Renal cortical epithelial cell (primary cell): ENCODE data around the gene SMIM22. TPM values are rescaled to one million over a fixed set of nuclear protein-coding genes. Genes with fewer than 3 reads are reported as not detected.

ENCODE experiments used
- DNase-seq: peaks from one replicate; pipeline ENCODE4 v3.0.0-alpha.2; 2011; ENCODE audit warnings: low read depth
- total RNA-seq: library from RNA; depleted of rRNA; stranded (reverse); fragments of >200 nt; gene quantifications from 2 replicates; pipeline ENCODE4 v1.2.3, GENCODE V29; 2014

SMIM22 gene
- 16.7 TPM in 1 of 2 replicates, not detected in the other for total RNA-seq

- DNase-seq = no peak
Observed at GRCh38 chr16:4795181-4795827, at the start of gene SMIM22. SMIM22 (plus strand) TSS chr16:4795369; CDS start chr16:4795735, 366 bp downstream.

DNA sequence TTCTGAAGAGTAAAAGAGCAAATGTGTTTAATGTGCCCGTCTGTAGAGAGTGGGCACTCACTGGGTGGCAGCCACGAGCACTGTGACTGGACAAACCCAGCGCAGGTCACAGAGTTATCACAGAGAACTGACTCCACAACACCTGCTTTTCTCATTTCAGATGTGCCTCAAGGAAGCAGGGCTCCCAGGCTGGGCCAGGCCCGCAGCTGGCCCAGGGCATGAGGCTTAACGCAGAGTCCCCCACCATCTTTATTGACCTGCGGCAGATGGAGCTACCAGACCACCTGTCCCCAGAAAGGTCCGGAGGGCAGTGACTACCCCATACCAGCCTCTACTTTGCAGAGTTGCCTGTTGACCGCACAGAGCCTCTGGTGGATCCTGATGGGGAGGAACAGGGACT, 49.0 kb upstream of the SMIM22 start:
- no peak for DNase-seq

GRCh38 chr16:4746991-4747574, 48.1 kb upstream of the SMIM22 start:
- no peak for DNase-seq

- no peak for DNase-seq
Observed at GRCh38 chr16:4747906-4748681, 47.1 kb upstream of the SMIM22 start.

DNA sequence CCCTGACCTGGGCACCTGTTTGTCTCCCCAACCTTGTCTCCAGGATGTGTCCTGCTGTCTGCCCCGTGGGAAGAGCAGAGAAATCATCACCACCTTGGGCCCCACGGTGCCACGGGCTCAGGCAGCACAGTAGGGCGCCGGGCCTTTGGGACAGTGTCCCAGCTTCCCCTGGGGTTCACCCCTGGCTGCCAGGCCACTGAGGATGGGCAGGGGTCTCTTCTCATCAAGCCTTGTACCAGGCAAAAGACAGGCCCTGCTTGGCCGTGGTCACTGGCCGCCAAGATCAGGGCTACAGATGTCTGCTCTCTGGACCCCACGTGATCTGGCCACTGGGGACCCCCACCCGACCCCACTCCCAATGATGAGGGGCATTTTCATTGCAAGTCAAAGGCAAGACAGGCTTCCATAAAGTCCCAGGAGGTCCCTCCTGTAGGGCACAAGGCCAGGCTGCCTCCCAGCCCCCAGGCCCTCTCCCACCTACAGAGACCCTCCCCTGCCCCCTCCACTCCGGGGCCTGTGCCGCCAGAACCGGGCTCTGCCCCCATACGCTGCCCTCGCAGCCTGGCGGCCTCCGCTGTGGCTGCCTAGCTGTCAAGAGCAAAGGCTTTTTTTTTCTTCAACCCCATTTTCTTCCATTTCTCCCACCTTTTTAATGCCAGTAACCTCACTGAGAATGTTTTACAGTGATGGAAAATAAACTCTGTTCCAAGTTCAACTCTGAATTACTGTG, 46.3 kb upstream of the SMIM22 start:
- DNase-seq = no peak

DNA sequence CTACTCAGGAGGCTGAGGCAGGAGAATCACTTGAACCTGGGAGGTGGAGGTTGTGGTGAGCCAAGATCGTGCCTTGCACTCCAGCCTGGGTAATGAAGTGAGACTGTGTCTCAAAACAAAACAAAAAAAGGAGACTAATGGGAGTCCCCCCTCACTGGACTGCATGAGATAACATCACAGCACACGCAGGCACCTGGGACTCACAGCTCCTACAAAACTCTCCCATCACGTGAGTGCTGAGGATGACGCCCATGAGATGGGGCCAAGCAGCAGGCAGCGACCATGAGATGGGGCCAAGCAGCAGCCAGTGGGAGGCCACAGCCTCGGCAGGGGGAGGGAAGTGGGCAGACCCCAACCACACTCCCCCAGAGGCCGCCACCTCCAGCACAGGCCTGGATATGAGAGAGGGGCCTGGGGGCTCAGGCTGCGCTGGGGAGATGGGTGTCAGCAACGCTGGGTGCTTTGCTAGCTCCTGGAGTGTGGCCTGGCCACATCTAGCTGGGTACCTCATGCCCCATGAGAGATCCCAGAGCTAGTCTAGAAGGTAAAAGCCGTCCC, 45.4 kb upstream of the SMIM22 start:
- DNase-seq = no peak

DNA sequence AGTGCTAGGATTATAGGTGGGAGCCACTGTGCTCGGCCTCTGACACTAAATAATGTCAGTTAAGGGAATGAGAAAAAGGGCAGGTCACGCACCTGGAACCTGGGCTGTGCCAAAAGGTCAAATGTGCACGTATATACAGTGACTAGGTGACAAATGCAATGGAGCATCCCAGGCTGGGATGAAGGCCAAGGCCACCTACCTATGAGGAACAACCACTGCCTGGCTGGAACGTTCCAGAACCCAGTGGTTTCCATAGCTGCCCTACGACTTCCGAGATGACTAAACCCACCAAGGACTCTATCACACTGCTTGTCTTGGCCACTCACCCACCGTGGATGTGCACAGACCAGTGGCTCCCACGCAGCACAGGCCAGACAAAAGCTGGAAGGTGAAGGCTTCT, 44.3 kb upstream of the SMIM22 start:
- DNase-seq = no peak

DNA sequence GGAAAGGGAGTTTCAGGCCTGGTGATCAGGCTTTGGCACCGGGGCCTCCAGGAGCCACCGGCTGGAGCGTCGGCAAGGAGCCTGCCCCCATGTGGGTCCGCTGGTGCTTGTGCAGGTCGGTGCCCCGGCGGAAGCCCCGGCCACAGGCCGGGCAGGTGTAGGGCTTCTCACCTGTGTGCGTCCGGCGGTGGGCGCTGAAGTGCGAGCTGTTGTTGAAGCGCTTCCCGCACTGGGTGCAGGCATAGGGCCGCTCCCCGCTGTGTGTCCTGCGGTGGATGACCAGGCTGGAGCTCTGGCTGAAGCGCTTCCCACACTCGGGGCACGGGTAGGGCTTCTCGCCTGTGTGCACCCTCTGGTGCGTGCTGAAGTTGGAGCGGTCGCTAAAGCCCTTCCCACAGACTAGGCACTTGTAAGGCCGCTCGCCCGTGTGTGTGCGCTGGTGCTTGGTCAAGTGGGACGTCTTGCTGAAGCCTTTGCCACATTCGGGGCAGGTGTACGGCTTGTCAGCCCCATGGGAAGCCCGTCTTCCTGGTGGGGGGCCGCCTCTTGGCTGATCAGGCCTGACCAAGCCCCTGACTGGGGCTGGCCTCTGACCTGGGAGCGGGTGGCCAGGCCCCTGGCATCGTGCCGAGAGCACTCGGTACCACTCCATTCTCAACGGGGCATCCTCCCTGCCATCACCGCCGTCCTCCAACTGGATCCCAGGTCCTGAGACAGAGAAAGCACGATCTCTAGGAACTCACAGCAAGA, 42.6 kb upstream of the SMIM22 start:
- DNase-seq = no peak

DNA sequence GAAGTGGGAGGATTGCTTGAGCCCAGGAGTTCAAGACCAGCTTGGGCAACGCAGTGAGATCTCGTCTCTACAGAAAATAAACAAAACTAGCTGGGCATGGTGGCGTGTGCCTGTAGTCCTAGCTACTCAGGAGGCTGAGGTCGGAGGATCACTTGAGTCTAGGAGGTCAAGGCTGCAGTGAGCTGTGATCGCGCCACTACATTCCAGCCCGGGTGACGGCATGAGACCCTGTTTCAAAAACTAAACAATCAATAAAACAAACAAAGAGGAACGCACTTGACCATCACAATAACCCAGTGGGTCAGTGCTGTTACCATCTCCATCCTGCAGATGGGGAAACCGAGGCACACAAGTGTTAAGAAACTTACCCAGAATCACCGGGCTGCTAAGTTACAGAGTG, 41.9 kb upstream of the SMIM22 start:
- no peak for DNase-seq

GRCh38 chr16:4754865-4755264, 40.3 kb upstream of the SMIM22 start:
- DNase-seq = no peak

DNA sequence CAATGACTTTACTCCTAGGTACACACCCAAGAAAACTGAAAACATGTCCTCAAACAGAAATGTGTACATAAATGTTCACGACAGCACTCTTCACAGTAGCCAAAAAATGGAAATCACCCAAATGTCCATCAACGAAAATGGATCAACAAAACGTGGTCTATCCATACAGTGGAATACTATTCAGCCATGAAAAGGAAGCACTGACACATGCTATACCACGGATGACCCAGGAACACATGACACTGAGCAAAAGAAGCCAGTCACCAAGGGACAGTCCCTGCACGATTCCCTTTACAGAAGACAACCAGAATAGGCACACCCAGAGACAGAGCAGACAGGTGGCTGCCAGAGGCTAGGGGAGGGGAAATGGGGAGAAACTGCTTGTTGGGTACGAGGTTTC, 39.5 kb upstream of the SMIM22 start:
- no peak for DNase-seq

DNA sequence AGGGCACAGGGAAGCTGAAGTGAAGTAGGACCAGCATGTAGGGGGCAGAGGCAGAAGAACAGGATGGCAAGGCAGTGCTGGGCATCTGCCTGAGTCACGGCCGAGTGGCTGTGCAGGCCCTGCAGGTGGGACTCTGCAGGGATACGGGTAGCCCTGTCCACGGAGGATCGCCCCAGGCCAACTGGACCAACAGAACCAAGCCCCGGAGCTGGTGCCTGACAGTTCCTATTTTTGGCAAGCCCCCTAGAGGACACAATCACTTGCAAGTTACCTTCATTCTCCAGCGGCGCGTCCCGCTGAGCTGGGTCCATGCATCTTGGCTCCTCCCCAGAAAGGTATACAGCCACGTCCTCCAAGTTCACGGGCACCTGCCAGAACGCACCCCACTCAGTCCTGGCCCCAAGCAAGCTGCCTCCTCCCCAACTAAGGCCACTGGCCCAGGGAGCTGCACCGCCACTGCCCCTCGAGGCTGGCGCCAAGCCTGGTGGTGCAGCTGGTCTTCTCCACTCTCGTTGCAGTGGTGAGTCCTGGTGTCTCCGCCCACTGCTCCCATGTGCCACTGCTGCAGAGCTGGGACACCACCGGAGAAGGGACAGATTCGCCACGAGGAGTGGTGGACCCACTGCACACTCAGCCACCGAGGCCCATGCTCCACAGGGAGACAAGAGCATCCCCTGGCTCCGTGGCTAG, 34.8 kb upstream of the SMIM22 start:
- DNase-seq = no peak

DNA sequence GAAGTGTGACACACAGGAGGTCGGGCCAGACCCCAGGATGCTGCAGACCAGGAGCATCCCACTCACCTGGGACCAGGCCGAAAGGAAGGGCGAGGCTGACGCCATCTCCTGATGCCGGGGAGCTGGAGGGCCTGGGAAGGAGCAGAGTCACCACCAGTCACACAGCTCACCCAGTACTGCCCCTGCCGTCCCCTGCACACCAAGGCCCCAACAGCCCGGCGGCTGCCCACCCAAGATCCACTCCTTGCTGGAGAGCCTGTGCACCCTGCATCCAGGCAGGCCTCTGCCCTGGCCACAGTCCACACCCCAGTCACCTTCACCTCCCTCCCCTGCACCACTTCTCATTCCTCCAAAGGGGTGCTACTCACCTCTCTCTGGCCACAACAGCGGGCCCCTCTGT, 33.0 kb upstream of the SMIM22 start:
- DNase-seq = no peak

GRCh38 chr16:4763791-4764190, 31.4 kb upstream of the SMIM22 start:
- DNase-seq = no peak

DNA sequence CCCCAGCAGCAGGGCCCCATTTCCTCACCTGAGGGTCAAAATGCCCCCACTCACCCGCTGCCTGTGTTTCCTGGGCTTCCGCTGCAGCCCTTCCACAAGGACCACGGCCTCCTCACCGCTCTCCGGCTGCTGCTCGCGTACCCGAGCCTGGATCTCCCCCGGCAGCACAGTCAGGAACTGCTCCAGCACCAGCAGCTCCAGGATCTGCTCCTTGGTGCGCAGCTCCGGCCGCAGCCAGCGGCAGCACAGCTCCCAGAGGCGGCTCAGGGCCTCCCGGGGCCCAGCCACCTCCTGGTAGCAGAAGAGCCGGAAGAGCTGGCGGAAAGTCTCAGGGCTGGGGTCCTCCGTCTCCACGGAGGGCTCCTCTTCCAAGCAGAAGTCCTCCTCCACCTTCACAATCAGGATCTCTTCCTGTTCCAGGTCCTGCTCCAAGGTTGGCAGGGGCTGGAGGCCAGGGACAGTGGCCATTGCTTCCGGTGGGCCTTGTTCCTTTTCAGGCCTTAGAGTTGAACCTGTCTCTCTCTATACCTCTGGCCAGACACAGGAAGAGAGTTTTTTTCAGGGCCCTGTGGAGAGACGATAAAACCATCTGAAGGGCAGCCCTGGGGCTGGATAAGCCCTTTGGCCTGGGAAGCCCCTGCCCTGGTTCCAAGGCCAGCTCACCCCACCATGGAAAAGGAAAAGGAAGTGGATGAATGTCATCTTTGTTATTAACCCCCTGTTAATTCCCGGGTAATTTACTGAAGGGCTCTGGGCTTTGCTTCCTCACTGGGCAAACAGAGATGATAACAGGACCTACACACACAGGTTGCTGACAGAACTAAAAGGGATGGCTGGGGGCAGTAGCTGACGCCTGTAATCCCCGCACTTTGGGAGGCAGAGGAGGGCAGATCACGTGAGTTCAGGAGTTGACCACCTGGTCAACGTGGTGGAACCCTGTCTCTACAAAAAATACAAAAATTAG, 29.4 kb upstream of the SMIM22 start:
- no peak for DNase-seq

DNA sequence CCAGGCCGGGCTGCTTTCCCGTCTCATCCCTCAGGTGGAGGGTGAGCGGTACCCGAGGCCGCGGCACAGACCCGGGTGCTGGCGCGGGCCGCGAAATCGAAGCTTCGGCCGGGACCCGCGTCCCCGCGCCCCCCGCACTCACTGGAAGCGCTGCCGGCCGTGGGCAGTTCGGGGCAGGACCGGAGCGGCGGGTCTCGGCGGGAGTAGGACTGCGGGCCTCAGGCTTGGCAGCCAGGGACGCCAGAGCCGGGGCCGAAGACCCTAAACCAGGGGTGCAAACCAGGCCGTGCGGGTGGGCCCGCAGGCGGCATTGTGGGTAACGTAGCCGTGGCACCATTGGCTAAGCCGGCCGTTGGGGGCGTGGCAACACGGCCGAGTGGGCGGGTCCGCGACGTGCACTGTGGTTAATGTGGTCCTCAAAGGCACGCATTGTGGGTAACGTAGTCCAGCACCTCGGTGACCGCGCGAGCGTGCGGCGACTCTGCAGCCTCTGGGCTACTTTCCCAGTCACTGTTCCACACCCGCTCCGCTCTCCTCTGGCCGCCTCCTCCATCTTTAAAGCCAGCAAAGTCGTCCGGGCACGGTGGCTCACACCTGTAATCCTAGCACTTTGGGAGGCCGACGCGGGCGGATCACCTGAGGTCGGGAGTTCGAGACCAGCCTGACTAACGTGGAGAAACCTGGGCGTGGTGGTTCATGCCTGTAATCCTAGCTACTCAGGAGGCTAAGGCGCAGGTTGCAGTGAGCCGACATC, 28.1 kb upstream of the SMIM22 start, which contains the start of gene ZNF500:
Gene ZNF500 (minus strand): TSS at position 288 of the 754 bp plus-strand sequence. CDS start 1,184 bp downstream, outside the sequence.
- peak; percentile 88 for DNase-seq

DNA sequence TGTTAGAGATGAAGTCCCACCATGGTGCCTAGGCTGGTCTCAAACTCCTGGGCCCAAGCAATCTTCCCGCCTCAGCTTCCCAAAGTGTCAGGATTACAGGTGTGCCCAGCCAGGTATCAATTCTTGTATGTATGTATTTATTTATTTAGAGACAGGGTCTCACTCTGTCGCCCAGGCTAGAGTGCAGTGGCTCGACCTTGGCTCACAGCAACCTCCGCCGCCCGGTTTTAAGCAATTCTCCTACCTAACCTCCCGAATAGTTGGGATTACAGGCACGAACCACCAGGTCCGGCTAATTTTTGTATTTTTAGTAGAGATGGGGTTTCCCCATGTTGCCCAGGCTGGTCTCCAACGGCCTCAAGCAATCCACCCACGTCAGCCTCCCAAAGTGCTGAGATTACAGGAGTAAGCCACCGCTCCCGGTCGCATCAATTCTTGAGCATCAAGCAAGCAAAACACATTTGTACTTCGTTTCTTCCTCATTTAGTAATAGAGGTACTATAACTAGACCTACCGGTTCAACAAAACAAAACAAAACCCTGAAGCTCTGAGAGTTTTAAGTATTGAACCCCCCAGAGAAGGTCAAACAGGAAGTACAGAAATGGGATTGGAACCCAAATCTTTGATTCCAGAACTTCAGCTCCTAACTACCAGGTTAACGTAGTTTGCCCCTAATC, 27.2 kb upstream of the SMIM22 start:
- DNase-seq = peak; percentile 39
